Left forelimb (tissue), 1 donor: Measurements from ENCODE around the gene SPEN.
A peak's percentile ranks its signal among the peaks of the same experiment; 100 is the strongest.
"Not testable (repeated sequence)": the region's sequence is repeated elsewhere in the genome, so short reads cannot be mapped to it uniquely, and the experiment has no call there.

Experiments
- DNase-seq: peaks from one replicate; pipeline ENCODE4 v3.0.0-alpha.2; 2018; ENCODE audit warnings: low spot score

Gene SPEN

GRCh38 chr1:15960808-15961207, 113.3 kb downstream of the SPEN start:
- no peak for DNase-seq

- DNase-seq: no peak
Observed at GRCh38 chr1:15961492-15961891, 114.0 kb downstream of the SPEN start.

GRCh38 chr1:15962176-15962575, 114.7 kb downstream of the SPEN start:
- no peak for DNase-seq

GRCh38 chr1:15962671-15963362, 115.3 kb downstream of the SPEN start:
- DNase-seq: no peak

GRCh38 chr1:15963363-15963967, 116.0 kb downstream of the SPEN start:
- no peak for DNase-seq

GRCh38 chr1:15963968-15964648, 116.6 kb downstream of the SPEN start:
- no peak for DNase-seq

GRCh38 chr1:15965228-15965767, 117.8 kb downstream of the SPEN start:
- no peak for DNase-seq

GRCh38 chr1:15966081-15966955, 118.8 kb downstream of the SPEN start:
- no peak for DNase-seq

- DNase-seq: no peak
Observed at GRCh38 chr1:15966956-15967344, 119.4 kb downstream of the SPEN start.

- no peak for DNase-seq
Observed at GRCh38 chr1:15968172-15968571, 120.7 kb downstream of the SPEN start.

GRCh38 chr1:15969321-15969880, 121.9 kb downstream of the SPEN start:
- no peak for DNase-seq

- DNase-seq: no peak
Observed at GRCh38 chr1:15970911-15971310, 123.4 kb downstream of the SPEN start.

GRCh38 chr1:15972409-15972808, 124.9 kb downstream of the SPEN start:
- DNase-seq: no peak

GRCh38 chr1:15973772-15974171, 126.3 kb downstream of the SPEN start:
- DNase-seq: no peak

- no peak for DNase-seq
Observed at GRCh38 chr1:15974855-15975254, 127.3 kb downstream of the SPEN start.

- DNase-seq: no peak
Observed at GRCh38 chr1:15975358-15975804, 127.9 kb downstream of the SPEN start.

- DNase-seq: peak; percentile 95
Observed at GRCh38 chr1:15975805-15976680, 128.5 kb downstream of the SPEN start, which contains the start of gene ZBTB17. TSS of gene ZBTB17 (minus strand) at chr1:15976101. CDS start at chr1:15948495, 27,606 bp downstream.

GRCh38 chr1:15977947-15978346, 130.4 kb downstream of the SPEN start:
- not testable (repeated sequence) for DNase-seq

- DNase-seq: no peak
Observed at GRCh38 chr1:15981679-15982078, 134.2 kb downstream of the SPEN start.

GRCh38 chr1:15983275-15983674, 135.8 kb downstream of the SPEN start:
- no peak for DNase-seq
